OCI-LY3 (cell line): Measurements from ENCODE around the gene CSH2.

Experiments used
- H2AFZ ChIP-seq: fragments of 200-600, 300-600 bp; shearing (Covaris generic); 2 replicates; pipeline ENCODE4 v1.6.0; 2014; ENCODE audit warnings: antibody characterized with exemption, low read depth, low read length
- H3K27ac ChIP-seq: fragments of 200-600, 300-600 bp; sonication (generic); 2 replicates; pipeline ENCODE4 v1.5.1; 2014; ENCODE audit warnings: mild to moderate bottlenecking, low read length, moderate library complexity, mixed read lengths
- H3K27me3 ChIP-seq: fragments of 200-600, 300-600 bp; sonication (generic); 2 replicates; pipeline ENCODE4 v1.6.1; 2014; ENCODE audit warnings: low read depth, low read length, mixed read lengths
- H3K36me3 ChIP-seq: fragments of 200-600, 300-600 bp; sonication (generic); replicated peaks from 2 replicates; pipeline ENCODE3; 2014; ENCODE audit warnings: low read depth, low read length, mixed read lengths
- H3K4me1 ChIP-seq: fragments of 300-600, 200-600 bp; sonication (generic); 2 replicates; pipeline ENCODE4 v1.6.1; 2014; ENCODE audit warnings: low read length, mixed read lengths
- H3K4me2 ChIP-seq: fragments of 200-600, 300-600 bp; sonication (generic); 2 replicates; pipeline ENCODE4 v1.6.1; 2014; ENCODE audit warnings: low read length, mixed read lengths
- H3K4me3 ChIP-seq: fragments of 300-600, 200-600 bp; sonication (generic); 2 replicates; pipeline ENCODE4 v1.5.1; 2014; ENCODE audit warnings: antibody characterized with exemption, mild to moderate bottlenecking, low read length, moderate library complexity
- H3K79me2 ChIP-seq: fragments of 300-600, 200-600 bp; shearing (Covaris generic); 2 replicates; pipeline ENCODE4 v1.6.1; 2014; ENCODE audit warnings: mild to moderate bottlenecking, low read length, mixed read lengths
- H3K9ac ChIP-seq: fragments of 300-600, 200-600 bp; shearing (Covaris generic); 2 replicates; pipeline ENCODE4 v1.6.0; 2014; ENCODE audit warnings: mild to moderate bottlenecking, low read length, moderate library complexity
- H3K9me3 ChIP-seq: fragments of 200-600, 300-600 bp; shearing (Covaris generic); 2 replicates; pipeline ENCODE4 v1.6.1; 2014; ENCODE audit warnings: low read length, mixed read lengths; ENCODE audit not compliant: insufficient read depth
- H4K20me1 ChIP-seq: fragments of 200-600, 300-600 bp; sonication (generic); 2 replicates; pipeline ENCODE4 v1.6.1; 2016; ENCODE audit warnings: low read length, mixed read lengths; ENCODE audit not compliant: insufficient read depth
- CTCF ChIP-seq: fragments of 200-600, 300-600 bp; sonication (generic); IDR thresholded peaks from 2 replicates; pipeline ENCODE4 v1.5.1; 2014; ENCODE audit warnings: antibody characterized with exemption, low read length, low read depth
- EZH2phosphoT487 ChIP-seq: fragments of 200-600 bp; shearing (Covaris generic); IDR thresholded peaks from 2 replicates; pipeline ENCODE4 v1.6.1; 2018; ENCODE audit warnings: antibody characterized with exemption, mixed run types, low read depth

Gene CSH2

GRCh38 chr17:63833741-63834373 is 39.6 kb downstream of the CSH2 start:
- H2AFZ ChIP-seq: no peak overlapping the region
- peaks cover 64% of the 10 kb centered on the region for H3K36me3 ChIP-seq
- H4K20me1 ChIP-seq: peaks cover 13% of the 10 kb centered on the region
- H3K4me3 ChIP-seq: no peak overlapping the region
- H3K9me3 ChIP-seq: no peaks in the 10 kb centered on the region
- no peak overlapping the region for H3K4me2 ChIP-seq
- H3K4me1 ChIP-seq: 0 out of 2 replicates have a peak, but pooled peaks cover under 1% of the 10 kb centered on the region
- no peak overlapping the region for H3K9ac ChIP-seq
- no peak for TF ChIP-seq CTCF
- TF ChIP-seq EZH2phosphoT487: no peak
- H3K27ac ChIP-seq: no peak overlapping the region
- no peaks in the 10 kb centered on the region for H3K27me3 ChIP-seq
- H3K79me2 ChIP-seq: peaks cover 30% of the 10 kb centered on the region

GRCh38 chr17:63833026-63833740 is 40.3 kb downstream of the CSH2 start:
- Histone ChIP-seq H3K4me2 (no peak overlapping the region), H3K27ac (no peak overlapping the region), H2AFZ (no peak overlapping the region), H3K9ac (no peak overlapping the region), H3K79me2 (peaks cover 30% of the 10 kb centered on the region), H3K4me3 (no peak overlapping the region), H3K27me3 (no peaks in the 10 kb centered on the region), H4K20me1 (peaks cover 6% of the 10 kb centered on the region; the same call in 1 of the 2 replicates), H3K4me1 (peaks cover 7% of the 10 kb centered on the region), H3K36me3 (peaks cover 68% of the 10 kb centered on the region), H3K9me3 (no peaks in the 10 kb centered on the region)
- no peak for TF ChIP-seq CTCF
- no peak for TF ChIP-seq EZH2phosphoT487

- peaks cover 9% of the 10 kb centered on the region for H3K4me1 ChIP-seq
- H3K4me2 ChIP-seq: no peak overlapping the region
- H3K27ac ChIP-seq: no peak overlapping the region
- TF ChIP-seq EZH2phosphoT487 (no peak), CTCF (no peak)
- no peak overlapping the region for H3K4me3 ChIP-seq
- H3K79me2 ChIP-seq: peaks cover 30% of the 10 kb centered on the region
- H3K9ac ChIP-seq: no peak overlapping the region
- H2AFZ ChIP-seq: no peak overlapping the region
- H4K20me1 ChIP-seq: no peaks in the 10 kb centered on the region
- no peaks in the 10 kb centered on the region for H3K9me3 ChIP-seq
- peaks cover 68% of the 10 kb centered on the region for H3K36me3 ChIP-seq
- no peaks in the 10 kb centered on the region for H3K27me3 ChIP-seq
These were observed 41.0 kb downstream of the CSH2 start for GRCh38 chr17:63832455-63832854.

- no peak overlapping the region for H3K4me2 ChIP-seq
- TF ChIP-seq EZH2phosphoT487: no peak
- TF ChIP-seq CTCF: no peak
- no peak overlapping the region for H3K9ac ChIP-seq
- no peak overlapping the region for H3K4me3 ChIP-seq
- H4K20me1 ChIP-seq: no peaks in the 10 kb centered on the region
- H3K9me3 ChIP-seq: no peaks in the 10 kb centered on the region
- peaks cover 68% of the 10 kb centered on the region for H3K36me3 ChIP-seq
- H3K27me3 ChIP-seq: no peaks in the 10 kb centered on the region
- H2AFZ ChIP-seq: no peak overlapping the region
- H3K4me1 ChIP-seq: peaks cover 9% of the 10 kb centered on the region
- H3K79me2 ChIP-seq: peaks cover 27% of the 10 kb centered on the region
- no peak overlapping the region for H3K27ac ChIP-seq
These were observed 41.5 kb downstream of the CSH2 start for GRCh38 chr17:63832014-63832413.
